Measurements from ENCODE around the gene SYNJ1.
"Not testable (repeated sequence)": the region's sequence is repeated elsewhere in the genome, so short reads cannot be mapped to it uniquely, and the experiment has no call there.

SYNJ1 gene

GRCh38 chr21:32693581-32693980, 34.2 kb downstream of the SYNJ1 start:
- no peak for DNase-seq

- no peak for DNase-seq
These were observed 37.7 kb downstream of the SYNJ1 start for GRCh38 chr21:32690085-32690484.

- DNase-seq: no peak
These were observed 40.0 kb downstream of the SYNJ1 start for GRCh38 chr21:32687643-32688345.

- no peak for DNase-seq
These were observed 44.9 kb downstream of the SYNJ1 start for GRCh38 chr21:32682696-32683474.

GRCh38 chr21:32674731-32675130, 53.1 kb downstream of the SYNJ1 start:
- no peak for DNase-seq

- DNase-seq: no peak
These were observed 53.8 kb downstream of the SYNJ1 start for GRCh38 chr21:32674038-32674437.

GRCh38 chr21:32666258-32666657, 61.6 kb downstream of the SYNJ1 start:
- DNase-seq: no peak

GRCh38 chr21:32664095-32664494, 63.7 kb downstream of the SYNJ1 start:
- DNase-seq: not testable (repeated sequence)

- not testable (repeated sequence) for DNase-seq
These were observed 65.8 kb downstream of the SYNJ1 start for GRCh38 chr21:32661981-32662380.

GRCh38 chr21:32661026-32661782, 66.6 kb downstream of the SYNJ1 start:
- not testable (repeated sequence) for DNase-seq

GRCh38 chr21:32658524-32658923, 69.3 kb downstream of the SYNJ1 start:
- no peak for DNase-seq

GRCh38 chr21:32653326-32653901, 74.4 kb downstream of the SYNJ1 start:
- DNase-seq: peak; percentile 23

- no peak for DNase-seq
These were observed 79.6 kb downstream of the SYNJ1 start for GRCh38 chr21:32648165-32648564.

GRCh38 chr21:32645261-32646182, 82.3 kb downstream of the SYNJ1 start:
- no peak for DNase-seq

- no peak for DNase-seq
These were observed 85.8 kb downstream of the SYNJ1 start for GRCh38 chr21:32641710-32642698.

- peak; percentile 30 for DNase-seq
These were observed 101.1 kb downstream of the SYNJ1 start for GRCh38 chr21:32626621-32627196.

GRCh38 chr21:32618218-32618617, 109.6 kb downstream of the SYNJ1 start:
- not testable (repeated sequence) for DNase-seq

GRCh38 chr21:32613436-32614043, 114.3 kb downstream of the SYNJ1 start:
- DNase-seq: no peak

- DNase-seq: no peak
These were observed 114.8 kb downstream of the SYNJ1 start for GRCh38 chr21:32612999-32613337.
